Ishikawa (cell line): ENCODE measurements around the gene CHEK2.

Source experiments
- CEBPB ChIP-seq: IDR thresholded peaks from 2 replicates; pipeline ENCODE4 v1.6.1; 2012
- CREB1 ChIP-seq: IDR thresholded peaks from 2 replicates; pipeline ENCODE4 v1.6.1; 2012; ENCODE audit warnings: low read depth
- EGR1 ChIP-seq: IDR thresholded peaks from 2 replicates; pipeline ENCODE4 v1.6.1; 2012
- EP300 ChIP-seq: IDR thresholded peaks from 2 replicates; pipeline ENCODE4 v1.6.1; 2012; ENCODE audit warnings: borderline replicate concordance
- FOXM1 ChIP-seq: IDR thresholded peaks from 2 replicates; pipeline ENCODE4 v1.6.1; 2012; ENCODE audit warnings: low read depth, borderline replicate concordance
- MAX ChIP-seq: IDR thresholded peaks from 2 replicates; pipeline ENCODE4 v1.6.1; 2012
- NFIC ChIP-seq: IDR thresholded peaks from 2 replicates; pipeline ENCODE4 v1.6.1; 2012
- RAD21 ChIP-seq: IDR thresholded peaks from 2 replicates; pipeline ENCODE4 v1.6.1; 2012; ENCODE audit warnings: low read depth
- REST ChIP-seq: IDR thresholded peaks from 2 replicates; pipeline ENCODE4 v1.6.1; 2012; ENCODE audit warnings: low read depth, mild to moderate bottlenecking
- TAF1 ChIP-seq: IDR thresholded peaks from 2 replicates; pipeline ENCODE4 v1.6.1; 2012; ENCODE audit warnings: low read depth, mild to moderate bottlenecking
- TCF12 ChIP-seq: IDR thresholded peaks from 2 replicates; pipeline ENCODE4 v1.6.1; 2012; ENCODE audit warnings: low read depth
- TEAD4 ChIP-seq: IDR thresholded peaks from 2 replicates; pipeline ENCODE4 v1.6.1; 2012
- USF1 ChIP-seq: IDR thresholded peaks from 2 replicates; pipeline ENCODE4 v1.6.1; 2012
- YY1 ChIP-seq: IDR thresholded peaks from 2 replicates; pipeline ENCODE4 v1.6.1; 2012; ENCODE audit warnings: low read depth
- ZBTB7A ChIP-seq: IDR thresholded peaks from 2 replicates; pipeline ENCODE4 v1.6.1; 2012; ENCODE audit warnings: low read depth

CHEK2 gene

DNA sequence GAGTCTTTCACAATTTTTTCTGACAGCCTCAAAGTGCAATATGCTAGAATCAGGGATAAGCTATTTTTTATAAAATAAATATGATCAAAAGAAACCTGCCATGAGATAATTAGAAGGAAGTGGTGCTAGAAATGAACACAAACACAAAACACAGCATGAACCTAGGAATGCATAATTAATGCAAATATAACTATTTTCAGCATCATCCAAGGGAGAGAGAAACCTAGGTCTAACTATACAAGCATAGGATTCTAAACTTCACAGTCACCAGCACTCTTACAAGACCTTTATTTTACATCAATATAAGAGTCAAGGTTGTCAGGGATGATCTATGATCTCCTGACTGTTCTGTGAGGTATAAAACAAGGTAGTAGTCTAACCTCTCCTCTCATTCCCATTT lies 91.2 kb downstream of the CHEK2 start:
- TF ChIP-seq CREB1 (no peak), YY1 (no peak), USF1 (no peak), TEAD4 (no peak), FOXM1 (no peak), REST (no peak), EGR1 (no peak), MAX (no peak), ZBTB7A (no peak), NFIC (no peak), RAD21 (no peak), TAF1 (no peak), TCF12 (no peak)

GRCh38 chr22:28648792-28649191 lies 92.8 kb downstream of the CHEK2 start:
- no peak for TF ChIP-seq ZBTB7A
- TF ChIP-seq CREB1 = no peak
- no peak for TF ChIP-seq CEBPB
- no peak for TF ChIP-seq TEAD4
- no peak for TF ChIP-seq NFIC
- TF ChIP-seq TCF12 = no peak
- TF ChIP-seq USF1 = no peak
- TF ChIP-seq MAX = no peak
- no peak for TF ChIP-seq EP300
- no peak for TF ChIP-seq EGR1

GRCh38 chr22:28647216-28647615 lies 94.4 kb downstream of the CHEK2 start:
- TF ChIP-seq CREB1 = no peak
- TF ChIP-seq TEAD4 = no peak
- TF ChIP-seq YY1 = no peak
- TF ChIP-seq NFIC = no peak
- TF ChIP-seq EGR1 = no peak
- TF ChIP-seq RAD21 = no peak
- no peak for TF ChIP-seq TAF1
- no peak for TF ChIP-seq USF1
- TF ChIP-seq CEBPB = no peak
- no peak for TF ChIP-seq REST
- TF ChIP-seq EP300 = no peak
- no peak for TF ChIP-seq FOXM1
- no peak for TF ChIP-seq TCF12
- TF ChIP-seq MAX = no peak
- TF ChIP-seq ZBTB7A = no peak

GRCh38 chr22:28639321-28639720 lies 102.3 kb downstream of the CHEK2 start:
- no peak for TF ChIP-seq EGR1
- TF ChIP-seq TAF1 = no peak
- TF ChIP-seq RAD21 = no peak
- no peak for TF ChIP-seq FOXM1
- no peak for TF ChIP-seq CEBPB
